Ammon's horn (tissue), 1 donor: ENCODE measurements around the gene LORICRIN.

Experiments
- DNase-seq: peaks from one replicate; pipeline ENCODE4 v3.0.0-alpha.2; 2016; ENCODE audit warnings: low spot score

The LORICRIN gene

GRCh38 chr1:153306303-153307220 lies 47.1 kb downstream of the LORICRIN start:
- no peak for DNase-seq

- DNase-seq, result no peak
Observed at GRCh38 chr1:153307221-153307600, 47.7 kb downstream of the LORICRIN start.

GRCh38 chr1:153308540-153308939 lies 49.1 kb downstream of the LORICRIN start:
- DNase-seq, result no peak

GRCh38 chr1:153309441-153309840 lies 50.0 kb downstream of the LORICRIN start:
- no peak for DNase-seq

GRCh38 chr1:153310526-153310925 lies 51.0 kb downstream of the LORICRIN start:
- no peak for DNase-seq
